Measurements from ENCODE around the gene KCNN3.
"Not testable (repeated sequence)": the region's sequence is repeated elsewhere in the genome, so short reads cannot be mapped to it uniquely, and the experiment has no call there.

The KCNN3 gene

GRCh38 chr1:154870115-154870571 lies at the start of gene KCNN3:
TSS of gene KCNN3 (minus strand) at chr1:154870281. CDS start at chr1:154869964, 317 bp downstream.
- DNase-seq: peak; percentile 88

- no peak for DNase-seq
These were observed 43.2 kb upstream of the KCNN3 start for GRCh38 chr1:154913273-154913672.

GRCh38 chr1:154912755-154913154 lies 42.7 kb upstream of the KCNN3 start:
- no peak for DNase-seq

- DNase-seq: no peak
These were observed 41.8 kb upstream of the KCNN3 start for GRCh38 chr1:154911691-154912550.

- no peak for DNase-seq
These were observed 40.8 kb upstream of the KCNN3 start for GRCh38 chr1:154910851-154911250.

- no peak for DNase-seq
These were observed 38.9 kb upstream of the KCNN3 start for GRCh38 chr1:154908937-154909336.

- DNase-seq: not testable (repeated sequence)
These were observed 38.0 kb upstream of the KCNN3 start for GRCh38 chr1:154908129-154908528.

GRCh38 chr1:154906621-154907081 lies 36.6 kb upstream of the KCNN3 start:
- peak; percentile 8 for DNase-seq

- no peak for DNase-seq
These were observed 33.0 kb upstream of the KCNN3 start for GRCh38 chr1:154902938-154903566.

GRCh38 chr1:154901591-154901990 lies 31.5 kb upstream of the KCNN3 start:
- DNase-seq: no peak

- no peak for DNase-seq
These were observed 29.0 kb upstream of the KCNN3 start for GRCh38 chr1:154899041-154899440.

GRCh38 chr1:154896771-154897286 lies 26.7 kb upstream of the KCNN3 start:
- DNase-seq: no peak

- no peak for DNase-seq
These were observed 25.7 kb upstream of the KCNN3 start for GRCh38 chr1:154895798-154896197.

GRCh38 chr1:154891452-154891851 lies 21.4 kb upstream of the KCNN3 start:
- no peak for DNase-seq

GRCh38 chr1:154888757-154889156 lies 18.7 kb upstream of the KCNN3 start:
- no peak for DNase-seq

GRCh38 chr1:154886281-154887015 lies 16.4 kb upstream of the KCNN3 start:
- DNase-seq: no peak

GRCh38 chr1:154884869-154885701 lies 15.0 kb upstream of the KCNN3 start:
- DNase-seq: no peak

GRCh38 chr1:154883919-154884868 lies 14.1 kb upstream of the KCNN3 start:
- DNase-seq: no peak

- no peak for DNase-seq
These were observed 11.9 kb upstream of the KCNN3 start for GRCh38 chr1:154881820-154882535.

GRCh38 chr1:154880671-154881070 lies 10.6 kb upstream of the KCNN3 start:
- DNase-seq: no peak

Data from CD4-positive, alpha-beta T cell treated with Interleukin-10 for 1 hour (primary cell).